Measurements from ENCODE around the gene ROCK2.

DNA sequence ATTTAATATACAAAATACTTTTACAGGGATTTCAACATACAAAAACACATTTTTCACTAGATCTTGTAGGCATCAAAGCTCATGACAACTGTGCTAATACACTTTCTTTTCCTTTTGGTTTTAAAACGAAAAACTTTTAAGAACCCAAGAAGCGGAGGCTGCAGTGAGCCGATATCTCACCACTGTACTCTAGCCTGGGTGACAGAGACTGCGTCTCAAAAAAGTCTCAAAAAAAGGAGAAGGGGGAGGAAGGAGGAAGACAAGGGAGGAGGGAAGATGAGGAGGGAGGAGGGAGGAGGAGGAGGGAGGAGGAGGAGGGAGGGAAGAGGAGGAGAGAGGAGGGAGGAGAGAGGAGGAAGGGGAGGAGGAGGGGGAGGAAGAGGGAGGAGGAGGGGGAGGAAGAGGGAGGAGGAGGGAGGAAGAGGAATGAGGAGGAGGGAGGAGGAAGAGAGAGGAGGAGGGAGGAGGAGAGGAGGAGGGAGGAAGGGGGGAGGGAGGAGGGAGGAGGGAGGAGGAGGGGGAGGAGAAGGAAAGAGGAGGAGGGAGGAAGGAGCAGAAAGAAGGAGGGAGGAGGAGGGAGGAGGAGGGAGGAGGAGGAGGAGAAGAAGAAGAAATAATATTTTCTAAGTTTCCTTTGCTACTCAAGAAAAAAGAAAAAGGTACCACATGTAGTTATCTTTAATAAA, 13.8 kb downstream of the ROCK2 start:
- TF ChIP-seq, protein P1, sequence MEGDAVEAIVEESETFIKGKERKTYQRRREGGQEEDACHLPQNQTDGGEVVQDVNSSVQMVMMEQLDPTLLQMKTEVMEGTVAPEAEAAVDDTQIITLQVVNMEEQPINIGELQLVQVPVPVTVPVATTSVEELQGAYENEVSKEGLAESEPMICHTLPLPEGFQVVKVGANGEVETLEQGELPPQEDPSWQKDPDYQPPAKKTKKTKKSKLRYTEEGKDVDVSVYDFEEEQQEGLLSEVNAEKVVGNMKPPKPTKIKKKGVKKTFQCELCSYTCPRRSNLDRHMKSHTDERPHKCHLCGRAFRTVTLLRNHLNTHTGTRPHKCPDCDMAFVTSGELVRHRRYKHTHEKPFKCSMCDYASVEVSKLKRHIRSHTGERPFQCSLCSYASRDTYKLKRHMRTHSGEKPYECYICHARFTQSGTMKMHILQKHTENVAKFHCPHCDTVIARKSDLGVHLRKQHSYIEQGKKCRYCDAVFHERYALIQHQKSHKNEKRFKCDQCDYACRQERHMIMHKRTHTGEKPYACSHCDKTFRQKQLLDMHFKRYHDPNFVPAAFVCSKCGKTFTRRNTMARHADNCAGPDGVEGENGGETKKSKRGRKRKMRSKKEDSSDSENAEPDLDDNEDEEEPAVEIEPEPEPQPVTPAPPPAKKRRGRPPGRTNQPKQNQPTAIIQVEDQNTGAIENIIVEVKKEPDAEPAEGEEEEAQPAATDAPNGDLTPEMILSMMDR (IDR thresholded peaks at IDR 0.05) = no peak
- TF ChIP-seq POLR2A (IDR thresholded peaks at IDR 0.05) = no peak

All from Peyer's patch (tissue), 4 donors.